Stomach (tissue), 9 donors: ENCODE measurements around the gene AIM2. TPM values are rescaled to one million over a fixed set of nuclear protein-coding genes. Genes with fewer than 3 reads are reported as not detected.

Source experiments
- DNase-seq, 2 donors: peaks; one replicate each; pipeline versions ENCODE4 v3.0.0 to v3.0.0-alpha.2; 2013 to 2019
- H3K27ac ChIP-seq, 5 donors: fragments of 200-600 bp in 4 of 5; sonication (generic) in 4 of 5; one replicate each; pipeline ENCODE4 v1.5.1; 2013 to 2019; ENCODE audit warnings: mild to moderate bottlenecking in 1 of 5, moderate library complexity in 1 of 5
- H3K27me3 ChIP-seq, 3 donors: fragments of 200-600 bp; sonication (generic); one replicate each; pipeline ENCODE4 v1.5.1; 2017 to 2019; ENCODE audit warnings: mixed run types in 1 of 3
- H3K36me3 ChIP-seq, 4 donors: fragments of 200-600 bp; sonication (generic); 1 replicate in 3 of 4; 2 replicates in 1 of 4; pipeline ENCODE4 v1.5.1; 2016 to 2019
- H3K4me1 ChIP-seq, 4 donors: fragments of 200-600 bp; sonication (generic); one replicate each; pipeline ENCODE4 v1.5.1; 2016 to 2019
- H3K4me3 ChIP-seq, 4 donors: fragments of 200-600 bp; sonication (generic) in 3 of 4; one replicate each; pipeline ENCODE4 v1.5.1; 2016 to 2019; ENCODE audit warnings: mild to moderate bottlenecking in 1 of 4
- H3K9me3 ChIP-seq, 4 donors: fragments of 200-600 bp; sonication (generic); one replicate each; pipeline ENCODE4 v1.5.1; 2016 to 2019
- EP300 ChIP-seq: sonication (generic); formaldehyde crosslinking; IDR thresholded peaks from one replicate; pipeline ENCODE4 v1.6.1; 2017; ENCODE audit warnings: antibody characterized with exemption
- POLR2A ChIP-seq, 4 donors: fragments of 450-650 bp; IDR thresholded peaks; one replicate each; pipeline ENCODE4 v1.6.1; 2016; ENCODE audit warnings: antibody characterized with exemption in 4 of 4, control low read depth in 2 of 4, mild to moderate bottlenecking in 1 of 4, moderate library complexity in 1 of 4
- POLR2AphosphoS5 ChIP-seq, 3 donors: sonication (generic); formaldehyde crosslinking; IDR thresholded peaks; one replicate each; pipeline ENCODE4 v1.6.1; 2016; ENCODE audit warnings: antibody characterized with exemption in 3 of 3
- WGBS, 5 donors: extraction: QIAGEN DNeasy Blood & Tissue Kit in 3 of 5; methylation state at CpG; one replicate each; pipeline versions ENCODE4 v1.1.5 to v1.1.7; 2013 to 2018; 5-methylcytosine and 5-hydroxymethylcytosine counted together
- intact Hi-C: fragments of 100-400 bp; cut with DNase I; formaldehyde crosslinking; loops from one replicate; pipeline ENCODE4 v1.15.1; 2023; ENCODE audit warnings: low total_unique reads
- polyA plus RNA-seq, 3 donors: library from polyadenylated mRNA; stranded (reverse); fragments of 200-250 nt; gene quantifications; one replicate each; pipeline ENCODE4 v1.2.3, GENCODE V29; 2013
- total RNA-seq, 5 donors: library from RNA; depleted of rRNA; stranded (reverse); fragments of >200 nt; gene quantifications; one replicate each; pipeline versions ENCODE4 v1.1.0 to v1.2.3, GENCODE V29; 2014 to 2016
- TF ChIP-seq, protein P1 (sequence below), 7 experiments: fragments of 450-650 bp in 4 of 7; fragments of 200-600 bp in 3 of 7; sonication (generic) in 3 of 7; IDR thresholded peaks; one replicate each; pipeline ENCODE4 v1.5.1; 2016 to 2019; ENCODE audit warnings: antibody characterized with exemption in 7 of 7, control low read depth in 2 of 7, mild to moderate bottlenecking in 1 of 7
- donor health status: healthy with polysubstance abuse.
- donor health status: Bipolar disorder and iron deficiency.
- donor health status: healthy.

AIM2 gene
- total and polyA plus RNA-seq, 8 donors, result 0.50 to 4.4 (median 1.6) TPM; not detected in 4

DNA sequence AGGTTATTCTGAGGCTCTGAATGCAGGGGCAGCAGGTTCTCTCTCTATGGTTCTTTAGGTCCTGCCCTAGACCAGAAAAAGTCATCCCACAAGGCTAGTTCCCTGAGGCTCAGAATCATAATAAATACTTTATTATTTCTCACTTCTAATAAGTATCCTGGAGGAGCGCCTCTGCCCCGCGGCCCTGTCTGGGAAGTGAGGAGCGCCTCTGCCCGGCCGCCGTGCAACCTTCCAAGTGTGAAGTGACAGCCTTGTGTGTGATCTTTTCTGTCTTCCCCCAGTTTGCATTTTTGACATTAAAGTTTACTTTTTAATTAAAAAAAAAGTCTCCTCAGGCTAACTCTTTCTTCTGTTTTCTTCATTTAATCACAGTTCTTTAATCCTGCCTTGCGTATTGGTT lies 11.5 kb downstream of the AIM2 start:
- peaks cover 0 to 8% (median 2%) of the 10 kb centered on the region in 4 donors for H3K4me1 ChIP-seq
- H3K9me3 ChIP-seq, result no peaks in the 10 kb centered on the region
- H3K27ac ChIP-seq, result no peak overlapping the region
- no peak for DNase-seq
- intact Hi-C loops, result no loop called here
- H3K4me3 ChIP-seq, result no peak overlapping the region
- H3K27me3 ChIP-seq, result no peaks in the 10 kb centered on the region
- 94 to 99% (median 96%) methylated on average over 8 of the region's 8 CpGs for WGBS, 5 donors
- H3K36me3 ChIP-seq, result no peaks in the 10 kb centered on the region
- TF ChIP-seq EP300 (no peak), POLR2AphosphoS5 (IDR thresholded peaks at IDR 0.05) (no peak), POLR2A (IDR thresholded peaks at IDR 0.05) (no peak)
- TF ChIP-seq, protein P1, sequence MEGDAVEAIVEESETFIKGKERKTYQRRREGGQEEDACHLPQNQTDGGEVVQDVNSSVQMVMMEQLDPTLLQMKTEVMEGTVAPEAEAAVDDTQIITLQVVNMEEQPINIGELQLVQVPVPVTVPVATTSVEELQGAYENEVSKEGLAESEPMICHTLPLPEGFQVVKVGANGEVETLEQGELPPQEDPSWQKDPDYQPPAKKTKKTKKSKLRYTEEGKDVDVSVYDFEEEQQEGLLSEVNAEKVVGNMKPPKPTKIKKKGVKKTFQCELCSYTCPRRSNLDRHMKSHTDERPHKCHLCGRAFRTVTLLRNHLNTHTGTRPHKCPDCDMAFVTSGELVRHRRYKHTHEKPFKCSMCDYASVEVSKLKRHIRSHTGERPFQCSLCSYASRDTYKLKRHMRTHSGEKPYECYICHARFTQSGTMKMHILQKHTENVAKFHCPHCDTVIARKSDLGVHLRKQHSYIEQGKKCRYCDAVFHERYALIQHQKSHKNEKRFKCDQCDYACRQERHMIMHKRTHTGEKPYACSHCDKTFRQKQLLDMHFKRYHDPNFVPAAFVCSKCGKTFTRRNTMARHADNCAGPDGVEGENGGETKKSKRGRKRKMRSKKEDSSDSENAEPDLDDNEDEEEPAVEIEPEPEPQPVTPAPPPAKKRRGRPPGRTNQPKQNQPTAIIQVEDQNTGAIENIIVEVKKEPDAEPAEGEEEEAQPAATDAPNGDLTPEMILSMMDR (IDR thresholded peaks at IDR 0.05), result no peak

DNA sequence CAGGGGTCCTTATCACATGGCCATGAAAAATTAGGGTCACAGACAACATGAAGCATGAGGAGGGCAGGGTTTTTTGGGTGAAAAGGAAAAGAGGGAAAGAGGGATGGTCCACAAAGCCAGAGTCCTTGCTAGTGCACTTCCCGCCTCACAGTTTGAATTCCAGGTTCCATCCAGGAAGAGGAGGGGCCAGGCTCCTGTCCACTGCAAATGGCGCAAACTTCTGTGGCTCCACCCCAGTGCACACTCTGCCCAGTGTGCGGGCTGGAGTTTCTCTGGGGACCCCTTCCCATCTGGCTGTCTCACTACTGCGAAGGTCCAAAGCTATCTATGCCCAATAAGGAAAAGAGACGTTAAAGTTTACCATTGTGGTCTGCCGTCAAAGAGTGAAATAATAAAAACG lies 17.8 kb downstream of the AIM2 start:
- Histone ChIP-seq H3K36me3 (peaks cover 0 to 31% (median 22%) of the 10 kb centered on the region in 4 donors), H3K4me3 (no peak overlapping the region), H3K4me1 (peaks cover 4 to 23% (median 16%) of the 10 kb centered on the region in 4 donors), H3K27me3 (no peaks in the 10 kb centered on the region), H3K27ac (no peak overlapping the region), H3K9me3 (no peaks in the 10 kb centered on the region)
- WGBS, 5 donors, result 86 to 94% (median 91%) methylated on average over 7 of the region's 7 CpGs
- intact Hi-C loops, result no loop called here
- DNase-seq, result no peak
- TF ChIP-seq POLR2AphosphoS5 (IDR thresholded peaks at IDR 0.05) (no peak), POLR2A (IDR thresholded peaks at IDR 0.05) (no peak), EP300 (no peak)
- TF ChIP-seq, protein P1 (IDR thresholded peaks at IDR 0.05), result no peak

DNA sequence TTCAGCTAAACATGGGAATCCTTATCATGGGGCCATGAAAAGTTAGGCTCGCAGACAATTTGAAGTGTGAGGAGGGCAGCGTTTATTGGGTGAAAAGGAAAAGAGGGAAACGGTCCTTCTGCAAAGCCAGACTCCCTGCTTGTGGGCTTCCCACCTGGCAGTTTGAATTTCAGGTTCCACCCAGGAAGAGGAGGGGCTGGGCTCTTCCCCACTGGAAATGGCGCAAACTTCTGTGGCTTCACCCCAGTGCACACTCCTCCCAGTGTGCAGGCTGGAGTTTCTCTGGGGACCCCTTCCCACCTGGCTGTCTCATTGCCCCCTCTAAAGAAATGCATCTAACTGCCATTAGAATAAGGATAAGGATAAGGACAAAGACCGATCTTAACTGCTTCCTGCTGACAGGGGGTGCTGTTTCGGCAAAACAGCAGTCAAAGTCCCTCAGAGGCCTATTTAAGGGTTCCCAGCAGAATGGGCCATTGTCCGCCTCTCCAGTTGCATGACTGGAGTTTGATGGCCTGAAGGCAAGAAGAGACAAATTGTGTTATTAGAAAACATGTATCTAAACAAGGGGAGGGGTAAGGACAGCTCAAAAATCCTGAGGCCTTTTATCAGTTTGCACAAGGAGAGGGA lies 20.4 kb downstream of the AIM2 start:
- Histone ChIP-seq H3K36me3 (peaks cover 10 to 57% (median 45%) of the 10 kb centered on the region in 4 donors), H3K4me3 (no peak overlapping the region), H3K27ac (no peak overlapping the region), H3K4me1 (peaks cover 4 to 25% (median 16%) of the 10 kb centered on the region in 4 donors), H3K27me3 (no peaks in the 10 kb centered on the region), H3K9me3 (no peaks in the 10 kb centered on the region)
- TF ChIP-seq POLR2A (IDR thresholded peaks at IDR 0.05), result no peak
- no peak for TF ChIP-seq EP300
- TF ChIP-seq, protein P1 (IDR thresholded peaks at IDR 0.05), result no peak
- TF ChIP-seq POLR2AphosphoS5 (IDR thresholded peaks at IDR 0.05), result no peak
- DNase-seq, result no peak
- intact Hi-C loops, result no loop called here
- 75 to 89% (median 80%) methylated on average over 7 of the region's 7 CpGs for WGBS, 5 donors

- peaks cover 4 to 25% (median 16%) of the 10 kb centered on the region in 4 donors for H3K4me1 ChIP-seq
- H3K36me3 ChIP-seq, result peaks cover 15 to 66% (median 55%) of the 10 kb centered on the region in 4 donors
- H3K9me3 ChIP-seq, result no peaks in the 10 kb centered on the region
- TF ChIP-seq, protein P1 (IDR thresholded peaks at IDR 0.05), result no peak
- no peak for TF ChIP-seq POLR2AphosphoS5 (IDR thresholded peaks at IDR 0.05)
- no peak for TF ChIP-seq EP300
- TF ChIP-seq POLR2A (IDR thresholded peaks at IDR 0.05), result no peak
- peak in 1 of 2 donors; percentile 33 for DNase-seq
- H3K27ac ChIP-seq, result no peak overlapping the region
- no peaks in the 10 kb centered on the region for H3K27me3 ChIP-seq
- intact Hi-C loops, result no loop called here
- WGBS, 5 donors, result 54 to 69% (median 57%) methylated on average over 5 of the region's 5 CpGs
- no peak overlapping the region for H3K4me3 ChIP-seq
Measured at GRCh38 chr1:159055181-159055641, 21.4 kb downstream of the AIM2 start.
